H1 (cell line): ENCODE data around the gene PUSL1. TPM values are rescaled to one million over a fixed set of nuclear protein-coding genes. Genes with fewer than 3 reads are reported as not detected.

Source experiments
- CTCF ChIA-PET: fragments of 300-600 bp; sonication (Branson Sonifier 250); formaldehyde crosslinking; loops from one replicate; lab custom pipeline; 2021; ENCODE audit not compliant: partially characterized antibody; lab: Charles Lee
- POLR2A ChIA-PET: fragments of 300-600 bp; sonication (Branson Sonifier 250); formaldehyde crosslinking; loops from one replicate; lab custom pipeline; 2021; ENCODE audit warnings: inconsistent platforms; ENCODE audit not compliant: partially characterized antibody; lab: Charles Lee
- DNase-seq, 2 experiments: peaks; one replicate each; pipeline versions ENCODE4 v3.0.0 to v3.0.0-alpha.2; 2010 to 2022; ENCODE audit warnings: low spot score in 2 of 2, low read depth in 1 of 2, mixed read lengths in 1 of 2
- FAIRE-seq: peaks from 2 replicates; lab custom pipeline; 2011; peaks lifted over from hg19 to GRCh38; lab: Jason Lieb, UNC
- H2AFZ ChIP-seq: 2 replicates; pipeline ENCODE4 v1.8.1; 2012; ENCODE audit warnings: low read length, inconsistent platforms
- H2AK5ac ChIP-seq: 2 replicates; pipeline ENCODE4 v1.6.1; 2013; ENCODE audit warnings: low read depth, low read length
- H2BK120ac ChIP-seq: replicated peaks from 2 replicates; pipeline ENCODE3; 2013; ENCODE audit warnings: low read depth, low read length, inconsistent platforms
- H2BK12ac ChIP-seq: 2 replicates; pipeline ENCODE4 v1.6.1; 2013; ENCODE audit warnings: low read depth, low read length
- H2BK15ac ChIP-seq: 2 replicates; pipeline ENCODE4 v1.6.1; 2013; ENCODE audit warnings: low read length
- H2BK20ac ChIP-seq: 2 replicates; pipeline ENCODE4 v1.6.1; 2013; ENCODE audit warnings: low read length
- H2BK5ac ChIP-seq: 2 replicates; pipeline ENCODE4 v1.6.1; 2013; ENCODE audit warnings: low read depth, low read length
- H3K14ac ChIP-seq: 2 replicates; pipeline ENCODE4 v1.6.1; 2013; ENCODE audit warnings: inconsistent platforms; ENCODE audit not compliant: insufficient read length
- H3K18ac ChIP-seq: 2 replicates; pipeline ENCODE4 v1.6.1; 2013; ENCODE audit warnings: low read length; ENCODE audit errors: extremely low read depth
- H3K23ac ChIP-seq: 2 replicates; pipeline ENCODE4 v1.6.1; 2013; ENCODE audit warnings: inconsistent platforms; ENCODE audit not compliant: insufficient read length
- H3K23me2 ChIP-seq: 2 replicates; pipeline ENCODE4 v1.6.1; 2013; ENCODE audit warnings: low read depth, low read length
- H3K27ac ChIP-seq: 2 replicates; pipeline ENCODE4 v1.6.1; 2011; ENCODE audit warnings: low read depth, low read length, inconsistent platforms
- H3K27me3 ChIP-seq, 4 experiments: replicated peaks in 1 of 4; 1 replicate in 1 of 4; 2 replicates in 3 of 4; pipeline versions ENCODE4 v1.6.1 to v1.8.1; 2011 to 2013; ENCODE audit warnings: low read length in 3 of 4, mild to moderate bottlenecking in 3 of 4, inconsistent platforms in 2 of 4, mixed read lengths in 2 of 4, moderate library complexity in 1 of 4; ENCODE audit not compliant: control insufficient read depth in 3 of 4, insufficient read depth in 3 of 4; ENCODE audit errors: extremely low read depth in 1 of 4
- H3K36me3 ChIP-seq, 4 experiments: 2 replicates each; pipeline versions ENCODE4 v1.6.1 to v1.8.1; 2011 to 2013; ENCODE audit warnings: mild to moderate bottlenecking in 4 of 4, low read length in 3 of 4, moderate library complexity in 2 of 4, control low read depth in 1 of 4, inconsistent platforms in 1 of 4; ENCODE audit not compliant: insufficient read depth in 4 of 4, control insufficient read depth in 2 of 4
- H3K4ac ChIP-seq: replicated peaks from 2 replicates; pipeline ENCODE3; 2013; ENCODE audit warnings: low read length, low read depth, mixed read lengths, inconsistent platforms; ENCODE audit not compliant: insufficient read length
- H3K4me1 ChIP-seq, 4 experiments: replicated peaks in 1 of 4; 1 replicate in 1 of 4; 2 replicates in 3 of 4; pipeline versions ENCODE4 v1.6.1 to v1.8.1; 2011 to 2013; ENCODE audit warnings: low read length in 3 of 4, inconsistent platforms in 2 of 4, mixed read lengths in 1 of 4; ENCODE audit not compliant: insufficient read depth in 4 of 4, control insufficient read depth in 3 of 4
- H3K4me2 ChIP-seq, 2 experiments: 2 replicates each; pipeline versions ENCODE4 v1.6.1 to v1.8.1; 2011 to 2013; ENCODE audit warnings: low read depth in 2 of 2, low read length in 2 of 2, control low read depth in 1 of 2, inconsistent platforms in 1 of 2, mild to moderate bottlenecking in 1 of 2; ENCODE audit not compliant: insufficient read depth in 1 of 2
- H3K4me3 ChIP-seq, 4 experiments: fragments of 200-600, 300-600 bp in 1 of 4; sonication (generic), shearing (Covaris generic), sonication (Bioruptor Twin) in 1 of 4; 2 replicates each; pipeline versions ENCODE4 v1.5.1 to v1.8.1; 2011 to 2016; ENCODE audit warnings: low read length in 4 of 4, low read depth in 3 of 4, control low read depth in 2 of 4, inconsistent platforms in 2 of 4, mild to moderate bottlenecking in 2 of 4, mixed read lengths in 1 of 4, moderate library complexity in 1 of 4; ENCODE audit not compliant: insufficient read depth in 2 of 4; ENCODE audit errors: extremely low read depth in 1 of 4
- H3K56ac ChIP-seq: replicated peaks from 2 replicates; pipeline ENCODE3; 2013; ENCODE audit warnings: low read depth, mild to moderate bottlenecking, mixed read lengths, low read length, inconsistent platforms; ENCODE audit not compliant: insufficient read length
- H3K79me1 ChIP-seq: 2 replicates; pipeline ENCODE4 v1.6.1; 2013; ENCODE audit warnings: low read depth, low read length, control low read depth
- H3K79me2 ChIP-seq, 2 experiments: 2 replicates each; pipeline versions ENCODE4 v1.6.1 to v1.8.1; 2012 to 2013; ENCODE audit warnings: low read length in 2 of 2, mild to moderate bottlenecking in 2 of 2, inconsistent platforms in 1 of 2; ENCODE audit not compliant: insufficient read depth in 2 of 2, control insufficient read depth in 1 of 2
- H3K9ac ChIP-seq, 4 experiments: replicated peaks in 1 of 4; 1 replicate in 1 of 4; 2 replicates in 3 of 4; pipeline versions ENCODE4 v1.6.1 to v1.8.1; 2011 to 2013; ENCODE audit warnings: low read depth in 3 of 4, low read length in 3 of 4, control low read depth in 2 of 4, mild to moderate bottlenecking in 2 of 4, moderate library complexity in 2 of 4, inconsistent platforms in 1 of 4; ENCODE audit errors: extremely low read depth in 1 of 4
- H3K9me3 ChIP-seq, 2 experiments: 2 replicates each; pipeline versions ENCODE4 v1.6.1 to v1.8.1; 2012 to 2013; ENCODE audit warnings: mild to moderate bottlenecking in 2 of 2, moderate library complexity in 2 of 2, control low read depth in 1 of 2, inconsistent platforms in 1 of 2, low read depth in 1 of 2, low read length in 1 of 2, mixed read lengths in 1 of 2; ENCODE audit not compliant: insufficient read depth in 2 of 2
- H4K20me1 ChIP-seq, 2 experiments: replicated peaks in 1 of 2; 2 replicates each; pipeline versions ENCODE3 to v1.8.1; 2011 to 2013; ENCODE audit warnings: inconsistent platforms in 2 of 2, low read length in 2 of 2, mild to moderate bottlenecking in 1 of 2; ENCODE audit not compliant: insufficient read depth in 2 of 2, control insufficient read depth in 1 of 2
- H4K5ac ChIP-seq: 2 replicates; pipeline ENCODE4 v1.6.1; 2013; ENCODE audit warnings: low read length, low read depth, mixed read lengths, inconsistent platforms; ENCODE audit not compliant: insufficient read length
- H4K8ac ChIP-seq: 2 replicates; pipeline ENCODE4 v1.8.0; 2013; ENCODE audit warnings: mild to moderate bottlenecking, moderate library complexity, low read length, inconsistent platforms; ENCODE audit not compliant: insufficient read depth; ENCODE audit errors: extremely low read depth
- H4K91ac ChIP-seq: replicated peaks from 2 replicates; pipeline ENCODE3; 2013; ENCODE audit warnings: low read length, mixed read lengths, inconsistent platforms; ENCODE audit not compliant: insufficient read length
- FOSL1 ChIP-seq: IDR thresholded peaks from 2 replicates; pipeline ENCODE4 v1.6.1; 2011; ENCODE audit warnings: mild to moderate bottlenecking, low read depth, low read length, moderate library complexity; ENCODE audit not compliant: insufficient read depth
- SP4 ChIP-seq: IDR thresholded peaks from 2 replicates; pipeline ENCODE4 v1.6.1; 2012; ENCODE audit warnings: low read length, inconsistent platforms
- WGBS, 2 experiments: shearing (Covaris generic) in 1 of 2; methylation state at CpG; one replicate each; pipeline versions ENCODE4 v1.1.6 to v1.1.7; 2013 to 2015; ENCODE audit warnings: low lambda C conversion rate in 2 of 2, mixed read lengths in 2 of 2, inconsistent platforms in 1 of 2, low coverage in 1 of 2, missing lambda C conversion rate in 1 of 2; ENCODE audit not compliant: insufficient replicate concordance in 2 of 2, insufficient coverage in 1 of 2, insufficient read length in 1 of 2; ENCODE audit errors: extremely low coverage in 1 of 2, missing lambda C conversion rate in 1 of 2; 5-methylcytosine and 5-hydroxymethylcytosine counted together
- polyA plus RNA-seq, 7 experiments: library from polyadenylated mRNA; depleted of rRNA in 3 of 7; stranded (reverse) in 5 of 7; unstranded in 2 of 7; fragments of >200 nt in 5 of 7; fragments of 200-250 nt in 2 of 7; gene quantifications; 1 replicate in 5 of 7; 2 replicates in 1 of 7; 4 replicates in 1 of 7; pipeline versions ENCODE4 v1.2.1 to v1.2.3, GENCODE V29; 2011 to 2013; ENCODE audit warnings: missing spikeins in 2 of 7, mixed read lengths in 2 of 7
- total RNA-seq: library from RNA; stranded (reverse); fragmentation: NEBNext Ultra II Directional; extraction: Animal tissue kit (Norgen Biotek cat#: 25700); gene quantifications from 2 replicates; pipeline ENCODE4 v1.2.1, GENCODE V29; 2021

Gene PUSL1
- total and polyA plus RNA-seq, 2 of the 8 experiments (the other 6 are each of a cell fraction or from before 2014, with no cell fraction given), result 38.8 to 87.4 TPM

DNA sequence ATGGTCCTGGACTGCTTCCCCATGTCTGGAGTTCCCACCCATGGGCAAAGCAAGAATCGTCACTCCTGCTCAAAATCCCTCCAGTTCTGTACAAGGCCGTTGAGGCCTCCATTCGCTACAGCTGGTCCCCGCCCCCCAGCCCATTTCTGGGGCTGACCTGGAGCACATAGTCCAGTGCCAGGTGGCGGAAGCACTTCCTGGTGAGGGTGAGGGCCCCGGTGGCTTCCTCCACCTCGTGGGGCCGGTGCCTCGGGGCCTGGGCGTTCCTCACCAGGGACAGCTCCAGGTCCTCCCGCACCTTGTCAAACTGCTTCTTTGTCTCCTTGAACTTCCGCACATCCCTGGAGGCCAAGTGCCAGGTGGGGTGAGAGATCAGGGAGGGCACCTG lies 8.1 kb upstream of the PUSL1 start:
- Histone ChIP-seq H3K9me3 (no peaks in the 10 kb centered on the region), H3K23ac (no peak overlapping the region), H3K9ac (no peak overlapping the region), H3K27ac (no peak overlapping the region), H2BK12ac (no peak overlapping the region), H2AFZ (no peak overlapping the region), H3K14ac (no peak overlapping the region), H3K18ac (no peak overlapping the region), H4K91ac (no peak overlapping the region), H2BK15ac (no peak overlapping the region), H3K4me1 (peaks cover 0 to 15% (median 11%) of the 10 kb centered on the region in 4 experiments; a peak in 5 of 7 replicates), H3K79me1 (no peaks in the 10 kb centered on the region), H2BK5ac (no peak overlapping the region), H3K23me2 (no peaks in the 10 kb centered on the region), H3K4ac (no peak overlapping the region), H2BK120ac (no peak overlapping the region), H2AK5ac (no peak overlapping the region), H3K4me3 (no peak overlapping the region), H3K27me3 (no peaks in the 10 kb centered on the region), H3K79me2 (no peaks in the 10 kb centered on the region), H3K56ac (no peak overlapping the region), H4K8ac (no peak overlapping the region), H3K36me3 (peaks cover 0 to 4% (median 0%) of the 10 kb centered on the region in 4 experiments; a peak in 1 of 8 replicates), H3K4me2 (no peak overlapping the region), H4K5ac (no peak overlapping the region), H2BK20ac (no peak overlapping the region), H4K20me1 (peaks cover 5 to 19% of the 10 kb centered on the region in 2 experiments)
- no peak for TF ChIP-seq SP4
- no peak for TF ChIP-seq FOSL1
- WGBS, 2 experiments, result 95% methylated on average over 12 of the region's 12 CpGs; no CpG with 5 or more reads in 1 of the 2 experiments
- CTCF ChIA-PET, result interaction anchor here (0.6 to 2.7 kb wide), 27 partner anchors 9 to 320 kb away, joined by 3 to 15 read pairs (median 3); no protein-coding TSS in a partner anchor
- POLR2A ChIA-PET, result interaction anchor here (0.7 to 1.9 kb wide), 5 partner anchors 9 to 69 kb away, joined by 3 to 7 read pairs (median 4); no protein-coding TSS in a partner anchor
- FAIRE-seq (no peak), DNase-seq (no peak)
